ENCODE data around the gene SLC37A1.
A peak's percentile ranks its signal among the peaks of the same experiment; 100 is the strongest.

Gene SLC37A1

GRCh38 chr21:42479582-42479981, 34.1 kb upstream of the SLC37A1 start:
- no peak for DNase-seq

GRCh38 chr21:42480736-42481135, 32.9 kb upstream of the SLC37A1 start:
- DNase-seq: no peak

GRCh38 chr21:42481169-42481568, 32.5 kb upstream of the SLC37A1 start:
- no peak for DNase-seq

GRCh38 chr21:42484966-42485365, 28.7 kb upstream of the SLC37A1 start:
- no peak for DNase-seq

- DNase-seq: no peak
These were observed 27.6 kb upstream of the SLC37A1 start for GRCh38 chr21:42486072-42486471.

- DNase-seq: no peak
These were observed 27.1 kb upstream of the SLC37A1 start for GRCh38 chr21:42486531-42486930.

- DNase-seq: no peak
These were observed 24.6 kb upstream of the SLC37A1 start for GRCh38 chr21:42489006-42489563.

- DNase-seq: no peak
These were observed 23.7 kb upstream of the SLC37A1 start for GRCh38 chr21:42489991-42490390.

- DNase-seq: no peak
These were observed 22.9 kb upstream of the SLC37A1 start for GRCh38 chr21:42490720-42491119.

GRCh38 chr21:42491328-42491727, 22.3 kb upstream of the SLC37A1 start:
- DNase-seq: no peak

GRCh38 chr21:42492201-42492600, 21.5 kb upstream of the SLC37A1 start:
- DNase-seq: no peak

- DNase-seq: no peak
These were observed 20.3 kb upstream of the SLC37A1 start for GRCh38 chr21:42493109-42494060.

- no peak for DNase-seq
These were observed 18.6 kb upstream of the SLC37A1 start for GRCh38 chr21:42495027-42495426.

- no peak for DNase-seq
These were observed 17.9 kb upstream of the SLC37A1 start for GRCh38 chr21:42495765-42496119.

GRCh38 chr21:42496120-42496838, 17.4 kb upstream of the SLC37A1 start, which contains the start of gene RSPH1:
RSPH1 (minus strand) TSS chr21:42496224; CDS start chr21:42496186, 38 bp downstream.
- peak; percentile 99 for DNase-seq

- DNase-seq: no peak
These were observed 16.8 kb upstream of the SLC37A1 start for GRCh38 chr21:42496839-42497202.

- DNase-seq: no peak
These were observed 15.6 kb upstream of the SLC37A1 start for GRCh38 chr21:42498012-42498411.

- DNase-seq: no peak
These were observed 14.1 kb upstream of the SLC37A1 start for GRCh38 chr21:42499444-42500112.

- no peak for DNase-seq
These were observed 13.4 kb upstream of the SLC37A1 start for GRCh38 chr21:42500225-42500624.

GRCh38 chr21:42500736-42501135, 12.9 kb upstream of the SLC37A1 start:
- no peak for DNase-seq

- DNase-seq: no peak
These were observed 9.9 kb upstream of the SLC37A1 start for GRCh38 chr21:42503711-42504110.

GRCh38 chr21:42505090-42505726, 8.4 kb upstream of the SLC37A1 start:
- no peak for DNase-seq

- no peak for DNase-seq
These were observed 6.2 kb upstream of the SLC37A1 start for GRCh38 chr21:42507418-42507817.

Measured in CD4-positive, alpha-beta T cell treated with Interleukin-4 for 4 hours (primary cell).